Measurements from ENCODE around the gene MSANTD1. TPM values are rescaled to one million over a fixed set of nuclear protein-coding genes. Genes with fewer than 3 reads are reported as not detected.

Gene MSANTD1
- total and polyA plus RNA-seq, 10 of the 15 experiments (the other 5 are each of a cell fraction or from before 2014, with no cell fraction given) = 0.07 to 0.87 (median 0.22) TPM; not detected in 2

DNA sequence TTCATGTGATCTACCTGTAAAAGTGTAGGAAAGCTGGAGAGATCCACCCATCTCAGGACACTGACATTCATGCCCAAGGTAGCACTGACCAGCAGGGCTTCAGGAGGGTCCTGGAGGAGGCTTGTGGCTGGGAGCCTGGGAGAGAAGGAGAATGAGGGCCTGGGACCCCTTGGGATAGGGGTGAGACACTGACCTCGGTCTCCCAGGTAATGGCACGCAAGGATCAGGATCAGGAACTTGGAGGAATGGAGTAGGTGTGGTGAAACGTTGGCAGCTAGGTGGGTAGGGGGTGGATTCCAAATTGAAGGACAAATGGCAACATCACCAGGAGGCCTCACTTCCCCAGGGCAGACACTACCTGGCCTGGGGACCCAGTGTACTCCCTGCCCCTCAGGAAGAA, 31.5 kb downstream of the MSANTD1 start:
- 32% methylated on average over 3 of the region's 3 CpGs for WGBS (ENCODE audit: insufficient coverage, insufficient replicate concordance, low lambda C conversion rate, missing lambda C conversion rate)
- Histone ChIP-seq H4K20me1 (ENCODE audit: control insufficient read depth, insufficient read depth) (no peaks in the 10 kb centered on the region), H3K4me3 (no peak overlapping the region), H3K4me2 (ENCODE audit: control insufficient read depth, insufficient read depth) (no peak overlapping the region), H2AFZ (ENCODE audit: control insufficient read depth, low read depth, low read length) (no peak overlapping the region), H3K4me1 (ENCODE audit: control insufficient read depth, insufficient read depth, low read length) (no peaks in the 10 kb centered on the region), H3K9ac (ENCODE audit: control insufficient read depth, insufficient read depth, low read length) (no peak overlapping the region), H3K36me3 (ENCODE audit: control insufficient read depth in 2 of 2, insufficient read depth in 2 of 2, low read length in 1 of 2) (no peaks in the 10 kb centered on the region), H3K27ac (ENCODE audit: control insufficient read depth, insufficient read depth) (no peak overlapping the region), H3K79me2 (ENCODE audit: control insufficient read depth, insufficient read depth, low read length) (no peaks in the 10 kb centered on the region), H3K9me3 (replicated peaks; ENCODE audit: control insufficient read depth, insufficient read depth, low read length) (peaks cover 2% of the 10 kb centered on the region; the same call in 1 of the 3 replicates), H3K27me3 (replicated peaks in 1 of 2; ENCODE audit: control insufficient read depth in 2 of 2, insufficient read depth in 2 of 2, low read length in 1 of 2) (0 out of 4 replicates have a peak, but pooled peaks cover 0 to 2% of the 10 kb centered on the region in 2 experiments)
- in situ Hi-C loops (cut with MboI) = no loop called here
- intact Hi-C loops (cut with micrococcal nuclease; ENCODE audit: unreplicated experiment) = no loop called here
- ATAC-seq (no peak), DNase-seq (ENCODE audit: low read depth, low spot score) (no peak), FAIRE-seq (no peak)
- RAD21 ChIA-PET (ENCODE audit: unreplicated experiment) = no interaction called here
- no peak for TF ChIP-seq EGR1 (IDR thresholded peaks at IDR 0.05; ENCODE audit: borderline replicate concordance in 1 of 2, low read depth in 2 of 2, low read length in 2 of 2)
- CTCF ChIA-PET = no interaction called here
- BruUV-seq (replicated peaks) = no TSS peak
- POLR2A ChIA-PET = no interaction called here
- SMC1A ChIA-PET (ENCODE audit: uncharacterized antibody, unreplicated experiment) = no interaction called here

- SMC1A ChIA-PET (ENCODE audit: uncharacterized antibody, unreplicated experiment) = no interaction called here
- Histone ChIP-seq H4K20me1 (ENCODE audit: control insufficient read depth, insufficient read depth) (no peaks in the 10 kb centered on the region), H3K4me3 (no peak overlapping the region), H3K9me3 (replicated peaks; ENCODE audit: control insufficient read depth, insufficient read depth, low read length) (peaks cover 2% of the 10 kb centered on the region; the same call in 1 of the 3 replicates), H3K27me3 (replicated peaks in 1 of 2; ENCODE audit: control insufficient read depth in 2 of 2, insufficient read depth in 2 of 2, low read length in 1 of 2) (no peaks in the 10 kb centered on the region), H3K9ac (ENCODE audit: control insufficient read depth, insufficient read depth, low read length) (no peak overlapping the region), H3K79me2 (ENCODE audit: control insufficient read depth, insufficient read depth, low read length) (no peaks in the 10 kb centered on the region), H3K4me1 (ENCODE audit: control insufficient read depth, insufficient read depth, low read length) (peaks cover 14% of the 10 kb centered on the region), H3K36me3 (ENCODE audit: control insufficient read depth in 2 of 2, insufficient read depth in 2 of 2, low read length in 1 of 2) (no peaks in the 10 kb centered on the region), H3K4me2 (ENCODE audit: control insufficient read depth, insufficient read depth) (no peak overlapping the region), H2AFZ (ENCODE audit: control insufficient read depth, low read depth, low read length) (no peak overlapping the region), H3K27ac (ENCODE audit: control insufficient read depth, insufficient read depth) (no peak overlapping the region)
- 26% methylated on average over 6 of the region's 6 CpGs for WGBS (ENCODE audit: insufficient coverage, insufficient replicate concordance, low lambda C conversion rate, missing lambda C conversion rate)
- intact Hi-C loops (cut with micrococcal nuclease; ENCODE audit: unreplicated experiment) = no loop called here
- FAIRE-seq (no peak), ATAC-seq (no peak), DNase-seq (ENCODE audit: low read depth, low spot score) (no peak)
- TF ChIP-seq HCFC1 (IDR thresholded peaks at IDR 0.05; ENCODE audit: low read length) (no peak), IKZF2 (IDR thresholded peaks at IDR 0.05) (no peak), CHD1 (IDR thresholded peaks at IDR 0.05; ENCODE audit: low read depth, low read length) (no peak), SMARCA5 (IDR thresholded peaks at IDR 0.05) (no peak), NFIC (IDR thresholded peaks at IDR 0.05; ENCODE audit: low read depth, low read length) (no peak), IRF4 (IDR thresholded peaks at IDR 0.05; ENCODE audit: low read depth, low read length) (no peak)
- RAD21 ChIA-PET (ENCODE audit: unreplicated experiment) = no interaction called here
- in situ Hi-C loops (cut with MboI) = no loop called here
- BruUV-seq (replicated peaks) = no TSS peak
- CTCF ChIA-PET = interaction anchor here (0.6 kb wide), 1 partner anchor 9 kb away, joined by 3 read pairs; no protein-coding TSS in a partner anchor
- POLR2A ChIA-PET = no interaction called here
Observed at GRCh38 chr4:3283483-3283882, 34.5 kb downstream of the MSANTD1 start.
